HG02840 (cell line): ENCODE measurements around the gene TSKS.

Source experiments
- ATAC-seq: cut with Tn5 transposase; IDR thresholded peaks from one replicate; pipeline ENCODE4 v1.9.1; 2021; ENCODE audit warnings: mild to moderate bottlenecking, moderate library complexity, moderate number of reproducible peaks; ENCODE audit not compliant: unreplicated experiment, low FRiP score

The TSKS gene

GRCh38 chr19:49767967-49768581 is 5.0 kb upstream of the TSKS start:
- ATAC-seq, result no peak

- no peak for ATAC-seq
Observed at GRCh38 chr19:49767381-49767780, 4.3 kb upstream of the TSKS start.

DNA sequence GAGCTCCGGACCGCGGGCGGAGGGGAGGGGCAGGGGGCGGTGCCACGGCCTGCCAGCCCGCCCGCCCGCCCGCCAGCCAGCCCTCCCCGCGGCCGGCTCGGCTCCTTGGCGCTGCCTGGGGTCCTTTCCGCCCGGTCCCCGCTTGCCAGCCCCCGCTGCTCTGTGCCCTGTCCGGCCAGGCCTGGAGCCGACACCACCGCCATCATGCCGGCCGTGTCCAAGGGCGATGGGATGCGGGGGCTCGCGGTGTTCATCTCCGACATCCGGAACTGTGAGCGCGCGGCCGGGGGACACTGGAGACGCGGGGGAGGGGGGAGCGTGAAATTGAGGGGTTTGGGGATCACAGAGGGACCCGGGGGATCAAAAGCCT is 3.8 kb upstream of the TSKS start, which contains the start of gene AP2A1:
Gene AP2A1, plus strand, starts transcription at position 72 of the 370 bp plus-strand sequence. Its CDS starts 133 bp downstream, at position 205.
- ATAC-seq, result peak; percentile 11

GRCh38 chr19:49766007-49766929 is 3.2 kb upstream of the TSKS start:
- ATAC-seq, result peak; percentile 93

- ATAC-seq, result no peak
Observed at GRCh38 chr19:49764341-49764740, 1.2 kb upstream of the TSKS start.

DNA sequence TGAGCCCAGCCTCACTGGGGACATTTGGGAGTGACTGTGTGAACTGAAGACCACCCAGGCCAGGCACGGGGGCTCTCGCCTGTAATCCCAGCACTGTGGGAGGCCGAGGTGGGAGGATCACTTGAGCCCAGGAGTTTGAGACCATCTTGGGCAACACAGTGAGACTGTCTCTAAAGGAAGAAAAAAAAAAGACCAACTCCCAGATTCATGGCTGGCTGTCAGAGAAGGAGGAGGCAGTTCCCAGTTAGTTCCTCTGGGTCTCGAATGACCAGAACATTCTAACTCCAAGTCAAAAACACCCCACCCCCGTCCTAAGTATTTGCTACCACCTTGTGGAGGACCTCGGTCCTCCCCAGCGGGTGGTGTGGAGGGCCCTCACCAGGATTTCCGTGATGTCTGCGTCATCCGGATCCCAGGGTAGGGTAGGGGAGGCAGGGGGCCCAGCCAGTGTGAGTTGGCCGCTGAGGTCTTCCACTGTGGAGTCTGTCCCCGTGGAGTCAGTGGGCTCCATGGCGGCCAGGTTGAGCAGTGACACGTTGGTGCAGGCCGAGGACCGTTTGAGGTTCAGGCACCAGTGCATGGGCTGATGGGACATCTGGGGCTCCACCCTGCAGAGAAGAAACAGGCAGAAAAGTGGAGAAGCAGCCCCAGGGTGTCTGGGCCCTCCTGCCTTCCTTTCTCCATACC is 1.3 kb downstream of the TSKS start:
- ATAC-seq, result no peak

- no peak for ATAC-seq
Observed at GRCh38 chr19:49761249-49761624, 1.9 kb downstream of the TSKS start.

DNA sequence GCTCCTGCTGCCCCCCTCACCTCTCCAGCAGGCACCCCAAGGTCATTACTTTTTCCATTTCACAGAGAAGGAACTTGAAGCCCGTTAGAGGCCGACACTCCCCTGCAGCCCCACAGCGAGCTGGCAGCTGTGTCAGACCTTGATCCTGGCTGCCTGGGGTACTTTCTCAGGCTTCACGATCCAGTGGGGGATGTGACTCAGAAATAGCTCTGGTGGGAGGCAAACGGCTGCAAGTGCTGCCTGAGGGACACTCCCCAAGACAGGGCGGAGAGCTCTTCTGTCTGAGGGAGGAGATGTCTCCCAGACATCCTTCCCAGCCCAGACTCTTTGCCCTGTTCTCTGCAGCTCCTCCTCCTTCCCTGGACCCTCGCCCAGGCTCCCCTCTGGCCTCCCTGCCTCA is 4.8 kb downstream of the TSKS start:
- no peak for ATAC-seq

DNA sequence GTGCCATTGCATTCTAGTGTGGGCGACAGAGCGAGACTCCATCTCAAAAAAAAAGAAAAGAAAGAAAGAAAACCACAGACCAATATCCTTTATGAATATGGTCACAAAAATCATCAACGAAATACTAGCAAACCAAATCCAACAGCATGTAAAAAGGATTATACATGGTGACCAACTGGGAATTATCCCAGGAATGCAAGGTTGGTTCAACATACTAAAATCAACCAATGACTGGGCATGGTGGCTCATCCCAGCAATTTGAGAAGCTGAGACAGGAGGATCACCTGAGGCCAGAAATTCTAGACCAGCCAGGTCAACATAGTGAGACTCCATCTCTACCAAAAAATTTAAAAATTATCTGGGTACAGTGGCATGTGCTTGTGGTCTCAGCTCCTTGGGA is 7.2 kb downstream of the TSKS start:
- ATAC-seq, result no peak

DNA sequence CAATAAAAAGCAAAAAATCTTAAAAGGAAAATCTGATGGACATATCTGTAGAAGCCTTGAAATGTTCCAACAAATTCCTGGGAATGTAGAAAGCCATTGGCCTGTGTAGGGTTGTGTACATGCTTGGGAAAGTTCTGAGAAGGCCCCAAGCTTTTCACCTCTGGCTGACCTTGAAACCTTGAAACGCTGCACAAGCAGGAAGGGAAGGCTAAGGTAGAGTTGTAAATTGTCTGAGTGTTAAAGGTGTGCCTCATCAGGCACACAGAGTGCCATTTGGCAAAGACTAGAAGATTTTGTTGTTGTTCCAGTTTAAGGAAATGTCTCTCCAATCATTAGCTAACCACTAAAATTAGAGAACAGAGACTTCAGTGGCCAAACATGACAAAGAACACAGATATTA is 10.4 kb downstream of the TSKS start:
- no peak for ATAC-seq

DNA sequence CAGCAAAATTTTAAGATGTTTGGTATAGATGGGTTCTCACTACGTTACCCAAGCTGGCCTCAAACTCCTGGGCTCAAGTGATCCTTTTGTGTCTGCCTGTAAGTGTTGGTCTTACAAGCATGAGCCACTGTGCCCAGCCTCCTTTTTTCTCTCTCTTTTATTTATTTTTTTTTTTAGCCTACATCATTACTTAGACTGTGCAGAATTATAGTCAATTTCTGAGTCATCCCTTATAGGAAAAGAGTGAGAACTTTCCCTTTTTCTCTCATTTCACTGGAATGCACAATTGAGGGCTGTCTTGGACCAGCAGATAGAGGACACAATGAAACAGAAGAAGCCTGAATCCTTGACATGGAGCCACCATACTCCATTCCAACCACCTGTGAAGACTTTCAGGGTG is 13.3 kb downstream of the TSKS start:
- no peak for ATAC-seq

DNA sequence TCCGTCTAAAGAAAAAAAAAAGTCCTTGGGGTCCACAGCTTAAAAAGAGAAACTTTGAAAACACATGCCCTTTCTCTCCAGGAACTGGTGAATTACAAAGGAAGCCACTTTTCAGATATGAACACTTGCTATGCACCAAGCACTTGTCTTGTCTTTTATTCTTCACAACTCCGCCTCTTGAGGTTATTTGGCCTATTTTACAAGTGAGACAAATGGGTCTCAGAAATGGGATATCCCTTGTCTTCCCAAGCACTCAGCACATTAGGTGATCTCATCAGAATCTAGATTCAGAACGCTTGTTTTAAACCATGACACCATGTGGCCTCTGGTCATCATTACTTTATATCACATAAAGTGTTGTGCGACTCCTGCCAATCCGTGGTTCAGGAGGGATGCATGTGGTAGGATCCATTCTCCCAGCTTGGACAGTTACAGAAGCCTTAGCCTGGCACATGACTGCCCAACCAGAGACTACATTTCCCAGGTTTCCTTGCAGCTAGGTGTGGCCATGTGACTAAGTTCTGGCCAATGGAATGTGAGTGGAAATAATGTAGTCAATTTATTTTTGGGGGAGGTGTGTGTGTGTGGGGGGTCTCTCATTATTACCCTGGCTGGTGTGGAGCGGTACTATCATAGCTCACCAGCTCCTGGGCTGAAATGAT is 13.9 kb downstream of the TSKS start:
- no peak for ATAC-seq

GRCh38 chr19:49746206-49746958 is 16.7 kb downstream of the TSKS start:
- no peak for ATAC-seq

DNA sequence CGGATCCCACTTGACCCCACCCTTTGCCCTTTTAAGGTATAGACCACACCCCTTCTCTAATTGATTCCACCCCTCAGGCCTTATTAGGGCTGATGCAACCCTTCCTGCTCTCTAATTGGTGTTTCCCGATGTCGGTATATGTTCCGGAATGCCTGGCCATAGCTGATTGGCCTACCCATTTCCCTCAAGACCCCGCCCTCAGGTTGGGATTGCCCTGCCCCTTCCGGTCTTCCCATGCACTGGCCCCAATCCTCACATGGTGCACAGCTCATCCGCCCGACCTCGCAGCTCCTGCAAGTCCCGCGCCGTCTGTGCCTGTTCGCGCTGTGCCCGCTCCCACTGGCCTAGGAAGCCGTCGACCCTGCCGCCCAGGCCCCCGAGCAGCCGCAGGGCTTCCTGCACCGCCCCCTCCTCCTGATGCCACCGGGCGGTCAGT is 18.1 kb downstream of the TSKS start:
- no peak for ATAC-seq

DNA sequence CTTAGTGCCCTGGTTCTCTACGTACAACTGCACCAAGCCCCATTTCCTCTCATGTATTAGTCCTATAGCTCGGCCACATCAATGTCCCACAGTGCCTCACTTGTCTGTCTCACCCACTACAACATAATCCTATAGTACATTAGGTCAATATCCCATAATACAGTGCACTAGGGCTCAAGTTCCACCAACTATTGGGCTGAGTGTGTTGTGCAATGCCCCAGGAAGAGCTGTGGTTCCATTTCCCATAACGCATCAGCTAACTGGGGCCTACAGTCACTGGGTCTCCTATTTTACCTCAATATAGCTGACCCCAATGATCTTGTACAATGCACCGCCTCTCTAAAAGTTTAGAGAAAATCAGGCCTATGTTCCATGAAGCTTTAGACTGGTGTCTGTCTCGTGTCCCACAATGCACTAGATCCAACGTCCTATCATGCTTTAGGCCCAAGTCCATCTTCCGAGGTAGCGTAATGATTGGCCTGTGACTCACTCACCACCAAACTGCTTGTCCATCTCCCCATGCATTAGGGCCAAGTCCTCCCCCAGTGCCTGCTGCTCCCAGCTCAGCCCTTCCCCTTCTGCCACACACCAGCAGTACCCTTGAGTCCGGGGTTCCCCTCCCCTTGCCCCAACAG is 21.8 kb downstream of the TSKS start:
- no peak for ATAC-seq

DNA sequence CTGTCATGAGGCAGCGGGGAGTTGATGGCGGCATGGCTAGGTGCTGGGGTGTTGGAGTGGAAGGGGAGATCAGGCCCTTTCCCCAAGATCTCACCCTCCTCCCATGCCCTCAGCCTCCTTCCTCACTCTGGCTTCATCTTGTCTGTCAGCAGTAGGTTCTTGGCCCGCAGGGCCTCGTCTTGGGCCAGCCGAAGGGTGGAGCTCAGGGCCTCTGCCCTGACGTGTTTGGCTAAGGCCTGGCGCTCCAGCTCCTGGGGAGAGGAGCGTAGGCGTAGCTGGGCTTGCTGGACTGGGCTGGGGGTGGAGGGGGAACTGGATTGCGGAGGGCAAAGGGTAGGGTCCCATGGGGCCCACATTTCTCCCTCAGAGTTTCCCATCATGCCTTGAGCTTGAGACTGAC is 23.2 kb downstream of the TSKS start:
- no peak for ATAC-seq

DNA sequence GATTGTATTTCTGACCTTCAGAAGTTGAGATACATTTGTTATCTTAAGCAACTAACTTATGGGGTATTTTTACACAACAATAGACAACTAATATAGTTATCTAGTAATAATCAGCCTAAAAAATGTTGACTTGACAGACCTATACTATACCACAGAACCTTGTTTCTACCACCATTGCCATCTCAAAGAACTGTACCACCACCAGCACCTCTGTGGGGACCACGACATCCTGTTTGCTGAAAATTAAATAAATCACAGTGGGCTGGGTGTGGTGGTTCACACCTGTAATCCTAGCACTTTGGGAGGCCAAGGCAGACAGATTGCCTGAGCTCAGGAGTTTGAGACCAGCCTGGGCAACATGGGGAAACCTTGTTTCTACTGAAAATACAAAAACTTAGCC is 24.0 kb downstream of the TSKS start:
- no peak for ATAC-seq

- ATAC-seq, result no peak
Observed at GRCh38 chr19:49738268-49738667, 24.8 kb downstream of the TSKS start.

DNA sequence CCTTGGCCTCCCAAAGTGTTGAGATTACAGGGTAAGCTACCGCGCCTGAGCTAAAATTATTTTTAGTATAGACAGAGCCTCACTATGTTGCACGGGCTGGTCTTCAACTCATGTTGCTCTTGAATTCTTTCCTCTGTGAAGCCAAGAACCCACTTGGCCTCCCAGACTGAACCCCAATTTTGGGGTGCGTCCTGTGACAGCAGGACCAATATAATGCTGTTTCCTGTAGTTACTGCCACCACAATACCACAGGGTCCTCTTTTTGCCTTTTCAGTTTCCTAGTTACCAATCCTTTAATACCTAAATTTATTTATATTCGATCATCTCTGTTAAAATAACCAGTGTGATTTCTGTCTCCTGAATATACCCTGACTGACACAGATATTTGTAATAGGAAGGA is 32.9 kb downstream of the TSKS start:
- no peak for ATAC-seq
